Activated naive CD4-positive, alpha-beta T cell treated with anti-CD3 and anti-CD28 coated beads for 36 hours (primary cell): ENCODE results near the gene ZNF581. TPM values are rescaled to one million over a fixed set of nuclear protein-coding genes. Genes with fewer than 3 reads are reported as not detected.

ENCODE experiments used
- CTCF ChIA-PET: fragments of 350-600 bp; sonication (Branson Sonifier 250); formaldehyde crosslinking; loops from one replicate; lab custom pipeline; 2021; ENCODE audit warnings: antibody characterized with exemption; lab: Charles Lee
- DNase-seq: peaks from one replicate; pipeline ENCODE4 v3.0.0-alpha.2; 2020
- H3K27ac Mint-ChIP-seq: one replicate; pipeline ENCODE4 v1.8.0; 2021; ENCODE audit warnings: mild to moderate bottlenecking, mixed read lengths
- H3K27me3 Mint-ChIP-seq: one replicate; pipeline ENCODE4 v1.8.0; 2021; ENCODE audit warnings: low read depth, mixed read lengths
- H3K36me3 Mint-ChIP-seq: one replicate; pipeline ENCODE4 v1.8.0; 2021; ENCODE audit warnings: low read depth, mixed read lengths
- H3K4me1 Mint-ChIP-seq: one replicate; pipeline ENCODE4 v1.8.0; 2021; ENCODE audit warnings: low read depth, mixed read lengths
- H3K4me3 Mint-ChIP-seq: one replicate; pipeline ENCODE4 v1.8.0; 2021; ENCODE audit warnings: mild to moderate bottlenecking, moderate library complexity, mixed read lengths
- H3K9me3 Mint-ChIP-seq: one replicate; pipeline ENCODE4 v1.8.0; 2021; ENCODE audit warnings: mixed read lengths
- intact Hi-C: fragments of 100-400 bp; cut with micrococcal nuclease; formaldehyde crosslinking; loops from one replicate; pipeline ENCODE4 v1.15.1; 2023
- total RNA-seq, 2 experiments: library from RNA; stranded (reverse); gene quantifications; one replicate each; pipeline ENCODE4 v1.2.3, GENCODE V29; 2021

The ZNF581 gene
- total RNA-seq, 2 experiments from 2014 or later = 18.0 to 20.7 TPM

GRCh38 chr19:55674459-55674840 lies 31.0 kb downstream of the ZNF581 start:
- no peaks in the 10 kb centered on the region for H3K27me3 Mint-ChIP-seq
- DNase-seq = no peak
- no peak overlapping the region for H3K27ac Mint-ChIP-seq
- peak overlapping the region; percentile 55 for H3K4me3 Mint-ChIP-seq
- no peaks in the 10 kb centered on the region for H3K9me3 Mint-ChIP-seq
- intact Hi-C loops = loop anchor here (2.0 kb wide), 1 partner anchor 40 kb away; no protein-coding TSS in a partner anchor
- peaks cover 32% of the 10 kb centered on the region for H3K36me3 Mint-ChIP-seq
- peaks cover 63% of the 10 kb centered on the region for H3K4me1 Mint-ChIP-seq
- CTCF ChIA-PET = no interaction called here

- Mint-ChIP-seq H3K36me3 (peaks cover 28% of the 10 kb centered on the region), H3K4me3 (peak within 1 kb of the TSS; percentile 99), H3K4me1 (peaks cover 68% of the 10 kb centered on the region), H3K27ac (peak within 1 kb of the TSS; percentile 91), H3K9me3 (no peaks in the 10 kb centered on the region), H3K27me3 (no peaks in the 10 kb centered on the region)
- DNase-seq = peak; percentile 98
- CTCF ChIA-PET = no interaction called here
- intact Hi-C loops = loop anchor here (1.0 to 2.0 kb wide), 2 partner anchors 20 to 40 kb away; partner anchors contain the start of gene U2AF2
Measured at GRCh38 chr19:55674841-55675660, 31.6 kb downstream of the ZNF581 start, which contains the start of gene EPN1. EPN1 (plus strand) TSS chr19:55675226; CDS start chr19:55678628, 3,402 bp downstream.

GRCh38 chr19:55675661-55676354 lies 32.4 kb downstream of the ZNF581 start:
- no peak for DNase-seq
- Mint-ChIP-seq H3K27me3 (no peaks in the 10 kb centered on the region), H3K4me1 (peaks cover 69% of the 10 kb centered on the region), H3K36me3 (peaks cover 26% of the 10 kb centered on the region), H3K4me3 (peak overlapping the region; percentile 99), H3K27ac (peak overlapping the region; percentile 91), H3K9me3 (no peaks in the 10 kb centered on the region)
- CTCF ChIA-PET = no interaction called here
- intact Hi-C loops = loop anchor here (1.0 to 2.0 kb wide), 2 partner anchors 21 to 41 kb away; partner anchors contain the start of gene U2AF2

- CTCF ChIA-PET = no interaction called here
Measured at GRCh38 chr19:55676383-55676782, 32.9 kb downstream of the ZNF581 start.

GRCh38 chr19:55676889-55677505 lies 33.5 kb downstream of the ZNF581 start:
- Mint-ChIP-seq H3K36me3 (peaks cover 22% of the 10 kb centered on the region), H3K27ac (peak overlapping the region; percentile 39), H3K27me3 (no peaks in the 10 kb centered on the region), H3K9me3 (no peaks in the 10 kb centered on the region), H3K4me3 (peak overlapping the region; percentile 99), H3K4me1 (peaks cover 62% of the 10 kb centered on the region)
- intact Hi-C loops = no loop called here
- CTCF ChIA-PET = no interaction called here
- peak; percentile 25 for DNase-seq

More at GRCh38 chr19:55676383-55676782, 32.9 kb downstream of the ZNF581 start:
- no peak for DNase-seq
- intact Hi-C loops = no loop called here
- H3K9me3 Mint-ChIP-seq = no peaks in the 10 kb centered on the region
- peak overlapping the region; percentile 99 for H3K4me3 Mint-ChIP-seq
- peaks cover 23% of the 10 kb centered on the region for H3K36me3 Mint-ChIP-seq
- no peaks in the 10 kb centered on the region for H3K27me3 Mint-ChIP-seq
- H3K4me1 Mint-ChIP-seq = peaks cover 64% of the 10 kb centered on the region
- H3K27ac Mint-ChIP-seq = peak overlapping the region; percentile 32

GRCh38 chr19:55677572-55678028 lies 34.2 kb downstream of the ZNF581 start:
- CTCF ChIA-PET = no interaction called here
- intact Hi-C loops = no loop called here
- no peak overlapping the region for H3K4me3 Mint-ChIP-seq
- H3K27me3 Mint-ChIP-seq = no peaks in the 10 kb centered on the region
- no peaks in the 10 kb centered on the region for H3K9me3 Mint-ChIP-seq
- peak overlapping the region; percentile 11 for H3K27ac Mint-ChIP-seq
- peaks cover 18% of the 10 kb centered on the region for H3K36me3 Mint-ChIP-seq
- peaks cover 60% of the 10 kb centered on the region for H3K4me1 Mint-ChIP-seq
- DNase-seq = no peak

- Mint-ChIP-seq H3K27ac (no peak overlapping the region), H3K36me3 (peaks cover 17% of the 10 kb centered on the region), H3K27me3 (no peaks in the 10 kb centered on the region), H3K4me3 (no peak overlapping the region), H3K9me3 (no peaks in the 10 kb centered on the region), H3K4me1 (peaks cover 59% of the 10 kb centered on the region)
- CTCF ChIA-PET = no interaction called here
- no peak for DNase-seq
- intact Hi-C loops = no loop called here
Measured at GRCh38 chr19:55678121-55678671, 34.7 kb downstream of the ZNF581 start.

GRCh38 chr19:55679343-55680257 lies 36.2 kb downstream of the ZNF581 start:
- intact Hi-C loops = no loop called here
- no peaks in the 10 kb centered on the region for H3K9me3 Mint-ChIP-seq
- H3K27me3 Mint-ChIP-seq = no peaks in the 10 kb centered on the region
- H3K27ac Mint-ChIP-seq = no peak overlapping the region
- DNase-seq = no peak
- peaks cover 48% of the 10 kb centered on the region for H3K4me1 Mint-ChIP-seq
- no peak overlapping the region for H3K4me3 Mint-ChIP-seq
- CTCF ChIA-PET = no interaction called here
- H3K36me3 Mint-ChIP-seq = peaks cover 10% of the 10 kb centered on the region

GRCh38 chr19:55680339-55681130 lies 37.1 kb downstream of the ZNF581 start:
- intact Hi-C loops = no loop called here
- no peak for DNase-seq
- Mint-ChIP-seq H3K27me3 (no peaks in the 10 kb centered on the region), H3K36me3 (peaks cover 8% of the 10 kb centered on the region), H3K4me1 (peaks cover 47% of the 10 kb centered on the region), H3K27ac (no peak overlapping the region), H3K9me3 (no peaks in the 10 kb centered on the region), H3K4me3 (no peak overlapping the region)
- CTCF ChIA-PET = no interaction called here

GRCh38 chr19:55681131-55682092 lies 38.0 kb downstream of the ZNF581 start:
- Mint-ChIP-seq H3K36me3 (peaks cover 8% of the 10 kb centered on the region), H3K4me1 (peaks cover 41% of the 10 kb centered on the region), H3K27me3 (no peaks in the 10 kb centered on the region), H3K4me3 (no peak overlapping the region), H3K27ac (no peak overlapping the region), H3K9me3 (no peaks in the 10 kb centered on the region)
- CTCF ChIA-PET = interaction anchor here (0.6 kb wide), 1 partner anchor 632 kb away, joined by 4 read pairs; no protein-coding TSS in a partner anchor
- intact Hi-C loops = no loop called here
- no peak for DNase-seq
